ENCODE data around the gene BRWD1. TPM values are rescaled to one million over a fixed set of nuclear protein-coding genes. Genes with fewer than 3 reads are reported as not detected.

The BRWD1 gene
- total RNA-seq, 1 experiment from 2014 or later, result 36.0 TPM

DNA sequence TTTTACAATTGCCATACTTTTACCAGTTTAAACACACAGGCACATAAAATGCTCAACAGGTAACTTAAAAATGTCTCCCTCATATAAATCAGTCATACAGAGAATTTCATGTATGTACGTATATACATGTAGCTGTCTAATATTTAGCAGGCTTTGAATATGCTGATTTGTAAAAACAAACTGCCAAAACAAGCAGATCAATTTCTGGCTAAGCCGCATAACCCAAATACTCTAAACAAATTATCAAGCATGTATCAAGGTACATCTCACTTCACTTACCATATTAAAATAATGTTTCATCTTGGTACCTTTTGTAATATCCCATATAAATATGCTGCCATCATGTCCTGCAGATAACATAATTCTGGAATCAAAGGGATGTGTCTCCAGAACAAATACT is 43.8 kb downstream of the BRWD1 start:
- H3K9me3 Mint-ChIP-seq (ENCODE audit: unreplicated experiment), result no peaks in the 10 kb centered on the region
- TF ChIP-seq CTCF (IDR thresholded peaks at IDR 0.05; ENCODE audit: unreplicated experiment), result no peak
- BruUV-seq (replicated peaks), result no TSS peak
- no peaks in the 10 kb centered on the region for H3K27me3 Mint-ChIP-seq (ENCODE audit: insufficient read depth, unreplicated experiment)
- POLR2A ChIA-PET, result no interaction called here
- intact Hi-C loops (cut with micrococcal nuclease), result no loop called here
- CTCF ChIA-PET, result no interaction called here
- no peak overlapping the region for H3K27ac Mint-ChIP-seq (ENCODE audit: low read depth, unreplicated experiment)
- H3K4me1 Mint-ChIP-seq (ENCODE audit: insufficient read depth, unreplicated experiment), result no peaks in the 10 kb centered on the region
- peaks cover 97% of the 10 kb centered on the region for H3K36me3 Mint-ChIP-seq (ENCODE audit: insufficient read depth, unreplicated experiment)
- no peak for DNase-seq (ENCODE audit: unreplicated experiment)
- no peak overlapping the region for H3K4me3 Mint-ChIP-seq (ENCODE audit: unreplicated experiment)

DNA sequence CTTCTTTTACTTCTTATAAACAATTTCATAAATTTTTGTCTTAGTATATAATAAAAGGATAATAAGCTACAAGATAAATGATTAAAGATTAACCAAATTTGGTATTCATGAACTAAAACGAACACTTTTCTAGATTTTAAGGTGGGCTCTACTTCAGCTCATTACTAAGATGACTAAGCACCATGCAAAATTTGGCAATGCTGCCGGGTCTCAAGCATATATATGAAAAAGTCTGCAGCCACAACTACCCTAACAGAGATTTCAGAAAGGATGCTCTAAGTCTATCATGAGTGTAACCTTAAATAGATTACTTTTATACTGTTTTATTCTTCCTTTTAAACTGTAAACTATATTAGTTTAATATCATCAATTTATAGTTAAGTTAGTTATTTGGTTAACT is 47.8 kb downstream of the BRWD1 start:
- Mint-ChIP-seq H3K4me3 (ENCODE audit: unreplicated experiment) (no peak overlapping the region), H3K36me3 (ENCODE audit: insufficient read depth, unreplicated experiment) (peaks cover 97% of the 10 kb centered on the region), H3K27me3 (ENCODE audit: insufficient read depth, unreplicated experiment) (no peaks in the 10 kb centered on the region), H3K4me1 (ENCODE audit: insufficient read depth, unreplicated experiment) (no peaks in the 10 kb centered on the region), H3K9me3 (ENCODE audit: unreplicated experiment) (no peaks in the 10 kb centered on the region), H3K27ac (ENCODE audit: low read depth, unreplicated experiment) (no peak overlapping the region)
- CTCF ChIA-PET, result interaction anchor here (0.7 to 1.6 kb wide), 2 partner anchors 107 to 122 kb away, joined by 3 to 4 read pairs; no protein-coding TSS in a partner anchor
- POLR2A ChIA-PET, result interaction anchor here (0.6 to 0.8 kb wide), 2 partner anchors 29 to 73 kb away, joined by 3 read pairs; no protein-coding TSS in a partner anchor
- intact Hi-C loops (cut with micrococcal nuclease), result no loop called here
- DNase-seq (ENCODE audit: unreplicated experiment), result no peak
- no peak for TF ChIP-seq CTCF (IDR thresholded peaks at IDR 0.05; ENCODE audit: unreplicated experiment)
- no TSS peak for BruUV-seq (replicated peaks)

DNA sequence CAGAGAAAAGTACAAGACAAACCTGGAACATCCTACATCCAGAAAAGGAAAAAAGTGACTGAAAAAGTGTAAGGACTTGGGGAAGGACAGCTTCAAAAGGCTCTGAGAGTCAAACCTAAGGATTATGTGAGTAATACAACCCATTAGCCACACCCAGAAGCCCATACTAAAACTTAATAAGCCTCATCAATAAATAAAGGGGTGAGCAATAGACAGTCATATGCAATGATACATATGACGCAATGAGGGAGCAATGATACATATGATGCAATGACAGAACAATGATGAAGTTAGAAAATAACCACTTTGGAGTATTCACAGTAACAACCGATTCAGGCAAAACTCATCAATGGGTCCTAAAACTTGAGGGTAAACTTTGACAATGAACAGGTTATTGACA is 50.1 kb downstream of the BRWD1 start:
- DNase-seq (ENCODE audit: unreplicated experiment), result peak; percentile 19
- H3K36me3 Mint-ChIP-seq (ENCODE audit: insufficient read depth, unreplicated experiment), result peaks cover 95% of the 10 kb centered on the region
- no peaks in the 10 kb centered on the region for H3K27me3 Mint-ChIP-seq (ENCODE audit: insufficient read depth, unreplicated experiment)
- ChIA-PET POLR2A (interaction anchor here (0.6 to 2.7 kb wide), 5 partner anchors 9 to 36 kb away, joined by 3 to 7 read pairs (median 4); no protein-coding TSS in a partner anchor), CTCF (interaction anchor here (0.6 to 0.7 kb wide), 2 partner anchors 15 to 63 kb away, joined by 3 to 5 read pairs; no protein-coding TSS in a partner anchor)
- intact Hi-C loops (cut with micrococcal nuclease), result no loop called here
- no peak overlapping the region for H3K4me3 Mint-ChIP-seq (ENCODE audit: unreplicated experiment)
- H3K27ac Mint-ChIP-seq (ENCODE audit: low read depth, unreplicated experiment), result no peak overlapping the region
- no peaks in the 10 kb centered on the region for H3K9me3 Mint-ChIP-seq (ENCODE audit: unreplicated experiment)
- H3K4me1 Mint-ChIP-seq (ENCODE audit: insufficient read depth, unreplicated experiment), result no peaks in the 10 kb centered on the region
- BruUV-seq (replicated peaks), result no TSS peak
- no peak for TF ChIP-seq CTCF (IDR thresholded peaks at IDR 0.05; ENCODE audit: unreplicated experiment)

GRCh38 chr21:39258207-39258606 is 55.2 kb downstream of the BRWD1 start:
- Mint-ChIP-seq H3K36me3 (ENCODE audit: insufficient read depth, unreplicated experiment) (peaks cover 91% of the 10 kb centered on the region), H3K4me1 (ENCODE audit: insufficient read depth, unreplicated experiment) (no peaks in the 10 kb centered on the region), H3K27ac (ENCODE audit: low read depth, unreplicated experiment) (peak overlapping the region; percentile 27), H3K4me3 (ENCODE audit: unreplicated experiment) (no peak overlapping the region), H3K27me3 (ENCODE audit: insufficient read depth, unreplicated experiment) (no peaks in the 10 kb centered on the region), H3K9me3 (ENCODE audit: unreplicated experiment) (no peaks in the 10 kb centered on the region)
- BruUV-seq (replicated peaks), result no TSS peak
- intact Hi-C loops (cut with micrococcal nuclease), result loop anchor here (5.0 kb wide), 1 partner anchor 46 kb away; no protein-coding TSS in a partner anchor
- ChIA-PET POLR2A (no interaction called here), CTCF (no interaction called here)
- no peak for DNase-seq (ENCODE audit: unreplicated experiment)
- TF ChIP-seq CTCF (IDR thresholded peaks at IDR 0.05; ENCODE audit: unreplicated experiment), result no peak

Data from MCF 10A (cell line).